Subcutaneous adipose tissue (tissue), 4 donors: ENCODE data around the gene CTIF. TPM values are rescaled to one million over a fixed set of nuclear protein-coding genes. Genes with fewer than 3 reads are reported as not detected.

ENCODE experiments used
- CTCF ChIP-seq: fragments of 450-650 bp; IDR thresholded peaks from one replicate; pipeline ENCODE4 v1.5.1; 2016; ENCODE audit warnings: low read depth, mild to moderate bottlenecking, control low read depth, antibody characterized with exemption, moderate library complexity
- total RNA-seq, 4 donors: library from RNA; depleted of rRNA; stranded (reverse); fragments of >200 nt; gene quantifications; one replicate each; pipeline ENCODE4 v1.1.0, GENCODE V29; 2016

The CTIF gene
- total RNA-seq, 4 donors from 2014 or later = 41.0 to 195 (median 78.3) TPM

- TF ChIP-seq CTCF = no peak
These were observed 35.9 kb upstream of the CTIF start for GRCh38 chr18:48502906-48503305.

GRCh38 chr18:48504819-48505218 lies 34.0 kb upstream of the CTIF start:
- no peak for TF ChIP-seq CTCF

GRCh38 chr18:48514786-48515185 lies 24.0 kb upstream of the CTIF start:
- TF ChIP-seq CTCF = no peak

- no peak for TF ChIP-seq CTCF
These were observed 21.8 kb upstream of the CTIF start for GRCh38 chr18:48517048-48517447.

- TF ChIP-seq CTCF = no peak
These were observed 19.3 kb upstream of the CTIF start for GRCh38 chr18:48519431-48520100.

GRCh38 chr18:48521723-48522122 lies 17.1 kb upstream of the CTIF start:
- no peak for TF ChIP-seq CTCF

- no peak for TF ChIP-seq CTCF
These were observed 13.2 kb upstream of the CTIF start for GRCh38 chr18:48525671-48526070.
